IPS-15b (cell line): ENCODE results near the gene CMSS1.

ENCODE experiments used
- H3K27me3 ChIP-seq: one replicate; pipeline ENCODE4 v1.6.1; 2013; ENCODE audit warnings: low read length; ENCODE audit not compliant: control insufficient read depth, insufficient read depth
- H3K36me3 ChIP-seq: one replicate; pipeline ENCODE4 v1.6.1; 2013; ENCODE audit warnings: low read length; ENCODE audit not compliant: control insufficient read depth, insufficient read depth
- H3K4me1 ChIP-seq: one replicate; pipeline ENCODE4 v1.6.1; 2013; ENCODE audit warnings: mild to moderate bottlenecking, low read length; ENCODE audit not compliant: control insufficient read depth, insufficient read depth
- H3K4me3 ChIP-seq: one replicate; pipeline ENCODE4 v1.5.1; 2013; ENCODE audit warnings: low read depth, low read length
- H3K9ac ChIP-seq: one replicate; pipeline ENCODE4 v1.6.1; 2013; ENCODE audit warnings: low read depth, mild to moderate bottlenecking, low read length
- H3K9me3 ChIP-seq: one replicate; pipeline ENCODE4 v1.6.1; 2013; ENCODE audit warnings: mild to moderate bottlenecking, low read length; ENCODE audit not compliant: control insufficient read depth, insufficient read depth

Gene CMSS1

DNA sequence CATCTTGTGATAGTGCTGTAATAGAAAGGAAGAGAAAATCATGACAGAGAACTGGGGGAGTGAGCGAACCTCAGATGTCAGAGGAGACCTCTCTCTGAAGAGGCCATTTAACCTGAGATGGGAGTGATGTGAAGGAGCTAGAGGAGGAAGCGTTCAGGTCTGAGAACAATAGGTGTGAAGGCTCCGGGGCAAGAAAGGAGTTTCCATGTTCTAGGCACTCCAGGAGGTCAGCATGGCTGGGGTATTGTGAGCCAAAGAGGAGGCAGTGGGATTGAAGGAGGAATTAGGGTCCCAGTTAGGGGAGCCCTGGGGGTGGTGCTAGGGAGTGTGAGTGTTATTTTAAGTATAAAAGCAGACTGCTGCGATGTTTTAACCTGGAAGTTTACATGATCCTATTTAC, 305.4 kb downstream of the CMSS1 start:
- H3K27me3 ChIP-seq, result no peaks in the 10 kb centered on the region
- H3K4me1 ChIP-seq, result no peaks in the 10 kb centered on the region
- H3K36me3 ChIP-seq, result no peaks in the 10 kb centered on the region
- no peaks in the 10 kb centered on the region for H3K9me3 ChIP-seq
- H3K9ac ChIP-seq, result no peak overlapping the region
- no peak overlapping the region for H3K4me3 ChIP-seq

DNA sequence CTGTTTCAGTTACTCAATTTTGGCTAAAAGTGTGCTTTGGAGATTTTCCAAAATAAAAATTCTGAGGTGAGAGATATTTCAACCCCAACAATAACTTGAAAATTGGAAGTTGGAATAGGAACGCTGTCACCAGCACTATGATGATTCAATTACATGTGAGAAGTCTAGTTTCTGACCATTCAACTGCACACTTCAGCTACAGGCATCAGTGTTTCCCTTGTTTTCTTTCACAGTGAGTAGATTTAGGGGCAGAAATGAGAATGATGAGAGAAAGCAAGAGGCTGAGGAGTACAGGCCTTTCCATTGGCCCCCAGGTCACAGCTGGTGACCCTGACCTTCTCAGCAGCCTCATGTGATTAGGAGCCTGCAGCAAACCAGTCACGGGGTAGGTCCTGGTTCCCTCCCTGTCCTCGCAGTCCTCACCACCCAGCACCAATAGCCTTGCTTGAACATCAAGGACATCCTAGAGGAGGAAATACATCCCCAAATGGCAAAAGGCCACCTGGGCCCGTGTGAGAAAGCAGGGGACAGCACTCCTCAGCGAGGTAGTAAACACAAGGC, 306.6 kb downstream of the CMSS1 start:
- no peaks in the 10 kb centered on the region for H3K36me3 ChIP-seq
- no peaks in the 10 kb centered on the region for H3K27me3 ChIP-seq
- no peaks in the 10 kb centered on the region for H3K9me3 ChIP-seq
- no peak overlapping the region for H3K9ac ChIP-seq
- H3K4me1 ChIP-seq, result no peaks in the 10 kb centered on the region
- H3K4me3 ChIP-seq, result no peak overlapping the region

DNA sequence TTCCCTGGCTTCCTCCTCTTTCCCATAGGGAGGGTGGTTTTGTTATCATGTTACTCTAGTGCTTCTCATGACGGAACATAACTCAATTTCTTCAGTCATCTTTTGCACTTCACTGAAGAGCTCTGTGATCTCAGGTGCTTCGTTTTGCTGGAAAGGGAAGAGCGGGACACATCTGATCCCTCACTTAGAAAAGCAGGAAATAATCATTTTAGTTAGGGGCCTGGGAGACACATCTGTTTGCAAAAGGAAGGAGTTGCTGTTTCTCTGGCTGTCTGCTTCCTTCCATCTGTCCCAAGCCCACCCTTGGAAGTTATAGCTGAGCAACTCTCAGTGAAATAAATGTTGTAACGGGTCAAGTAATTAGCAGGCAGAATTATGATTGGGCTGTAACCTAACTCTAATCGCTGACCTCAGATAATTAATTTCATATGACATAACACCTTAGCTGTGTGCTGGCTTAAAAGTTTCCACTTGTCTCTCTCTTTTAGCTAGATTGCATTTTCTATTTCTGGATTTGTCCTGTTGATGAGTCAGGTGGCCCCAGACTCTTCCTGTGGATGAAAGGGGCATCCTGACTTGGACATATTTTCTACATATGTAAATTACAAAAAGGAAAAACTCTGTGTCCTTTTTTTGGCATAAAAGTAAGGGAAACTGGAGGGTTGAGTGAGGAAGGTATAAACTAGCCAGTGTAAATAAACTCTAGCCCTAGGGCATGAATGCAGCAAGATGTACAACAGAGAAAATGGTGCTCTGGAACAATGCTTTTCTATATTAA, 307.7 kb downstream of the CMSS1 start:
- H3K36me3 ChIP-seq, result no peaks in the 10 kb centered on the region
- no peaks in the 10 kb centered on the region for H3K9me3 ChIP-seq
- H3K9ac ChIP-seq, result no peak overlapping the region
- no peaks in the 10 kb centered on the region for H3K4me1 ChIP-seq
- no peak overlapping the region for H3K4me3 ChIP-seq
- no peaks in the 10 kb centered on the region for H3K27me3 ChIP-seq

DNA sequence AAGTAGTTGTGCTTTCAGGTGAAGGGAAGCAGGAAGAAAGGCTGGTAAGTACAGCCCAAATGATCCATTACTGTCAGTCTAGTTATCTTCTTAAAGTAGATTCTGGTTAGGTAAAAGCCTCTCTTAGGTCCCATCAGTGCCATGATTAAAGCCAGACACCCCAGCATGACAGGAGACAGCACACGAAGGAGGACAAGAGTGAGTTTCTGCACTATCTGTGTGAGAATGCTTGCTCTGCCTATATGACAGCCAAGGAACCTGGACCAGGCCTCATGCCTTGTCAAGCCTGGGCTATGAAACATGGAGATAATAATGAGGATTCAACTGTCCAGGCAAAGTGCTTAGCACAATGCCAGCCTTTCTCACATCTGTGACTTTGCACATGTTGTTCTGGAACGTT, 310.1 kb downstream of the CMSS1 start:
- no peaks in the 10 kb centered on the region for H3K36me3 ChIP-seq
- H3K9ac ChIP-seq, result no peak overlapping the region
- no peaks in the 10 kb centered on the region for H3K9me3 ChIP-seq
- H3K4me3 ChIP-seq, result no peak overlapping the region
- H3K27me3 ChIP-seq, result no peaks in the 10 kb centered on the region
- no peaks in the 10 kb centered on the region for H3K4me1 ChIP-seq

DNA sequence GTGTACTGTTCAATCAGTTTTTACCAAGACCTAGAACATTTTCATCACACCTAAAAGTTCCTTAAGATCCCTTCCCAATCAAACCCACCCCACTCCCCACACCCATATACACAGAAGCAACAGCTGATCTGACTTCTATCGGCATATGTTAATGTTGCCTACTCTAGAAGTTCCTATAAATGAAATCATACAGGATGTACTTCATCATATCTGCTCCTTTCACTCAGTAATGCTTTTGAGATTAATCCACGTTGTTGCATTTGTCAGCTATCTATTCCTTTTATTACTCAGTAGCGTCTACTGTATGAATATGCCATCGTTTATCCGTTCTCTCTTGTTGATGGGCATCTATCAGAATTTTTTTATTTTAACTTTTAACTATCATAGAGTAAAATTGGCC, 310.9 kb downstream of the CMSS1 start:
- no peak overlapping the region for H3K9ac ChIP-seq
- no peaks in the 10 kb centered on the region for H3K27me3 ChIP-seq
- no peak overlapping the region for H3K4me3 ChIP-seq
- no peaks in the 10 kb centered on the region for H3K9me3 ChIP-seq
- no peaks in the 10 kb centered on the region for H3K36me3 ChIP-seq
- no peaks in the 10 kb centered on the region for H3K4me1 ChIP-seq

DNA sequence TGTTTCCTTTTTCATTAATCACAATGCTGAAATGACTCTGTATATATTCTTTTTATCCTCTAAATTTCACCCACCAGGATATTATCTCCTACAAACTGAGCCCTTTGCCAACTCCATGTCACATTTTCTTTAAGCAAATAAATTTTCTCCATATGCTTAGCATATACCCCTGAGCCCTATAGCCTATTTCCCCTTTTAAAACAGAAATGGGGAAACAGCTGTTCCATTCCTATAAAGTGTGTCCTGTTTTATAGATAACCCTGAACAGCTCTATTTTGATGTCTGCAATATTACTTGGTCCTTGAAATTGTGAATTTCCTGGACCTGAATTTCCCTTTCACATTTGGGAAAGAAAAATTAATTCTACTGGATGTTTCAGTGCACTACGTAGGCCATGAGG, 312.3 kb downstream of the CMSS1 start:
- Histone ChIP-seq H3K27me3 (no peaks in the 10 kb centered on the region), H3K9ac (no peak overlapping the region), H3K9me3 (no peaks in the 10 kb centered on the region), H3K4me3 (no peak overlapping the region), H3K4me1 (no peaks in the 10 kb centered on the region), H3K36me3 (no peaks in the 10 kb centered on the region)

DNA sequence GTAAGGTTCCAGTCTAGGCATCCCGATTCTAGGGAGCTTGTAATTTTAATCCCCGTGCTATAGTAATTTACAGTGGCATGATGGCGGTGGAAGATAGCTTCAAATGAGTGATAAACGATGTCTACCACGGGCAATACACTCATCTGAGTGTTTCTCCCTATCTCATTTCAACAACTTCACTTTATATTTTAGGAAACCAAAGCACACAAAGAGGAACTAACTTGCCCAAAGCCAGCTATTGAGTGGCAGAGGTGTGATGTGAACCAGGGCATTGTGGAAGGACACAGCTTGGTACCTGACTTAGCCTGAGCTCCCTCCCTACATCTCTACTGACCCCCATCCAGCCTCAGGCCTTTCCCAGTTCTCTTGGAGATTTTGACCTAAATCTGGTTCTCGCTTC, 313.6 kb downstream of the CMSS1 start:
- Histone ChIP-seq H3K4me1 (no peaks in the 10 kb centered on the region), H3K9me3 (no peaks in the 10 kb centered on the region), H3K4me3 (no peak overlapping the region), H3K36me3 (no peaks in the 10 kb centered on the region), H3K27me3 (no peaks in the 10 kb centered on the region), H3K9ac (no peak overlapping the region)

DNA sequence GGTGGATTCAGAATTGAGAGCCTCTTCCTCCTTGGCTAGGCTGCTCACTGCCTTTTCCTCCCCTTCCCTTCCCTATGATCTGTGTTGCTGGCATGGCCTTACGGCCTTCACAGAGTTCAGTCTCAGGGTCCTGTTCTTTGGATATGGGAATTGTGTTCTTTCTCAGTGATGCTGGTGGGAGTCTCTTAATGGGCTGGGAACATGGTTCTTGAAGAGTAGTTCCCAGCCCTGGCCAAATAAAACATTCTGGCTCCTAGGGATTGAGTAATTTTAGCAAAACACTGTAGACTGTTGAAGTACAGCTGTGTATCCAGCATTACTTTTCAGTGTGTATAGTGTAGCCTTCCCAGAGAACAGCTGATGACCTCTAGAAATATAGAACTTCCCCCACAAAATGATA, 319.3 kb downstream of the CMSS1 start:
- no peaks in the 10 kb centered on the region for H3K4me1 ChIP-seq
- no peak overlapping the region for H3K9ac ChIP-seq
- H3K27me3 ChIP-seq, result no peaks in the 10 kb centered on the region
- no peaks in the 10 kb centered on the region for H3K9me3 ChIP-seq
- no peaks in the 10 kb centered on the region for H3K36me3 ChIP-seq
- H3K4me3 ChIP-seq, result no peak overlapping the region

DNA sequence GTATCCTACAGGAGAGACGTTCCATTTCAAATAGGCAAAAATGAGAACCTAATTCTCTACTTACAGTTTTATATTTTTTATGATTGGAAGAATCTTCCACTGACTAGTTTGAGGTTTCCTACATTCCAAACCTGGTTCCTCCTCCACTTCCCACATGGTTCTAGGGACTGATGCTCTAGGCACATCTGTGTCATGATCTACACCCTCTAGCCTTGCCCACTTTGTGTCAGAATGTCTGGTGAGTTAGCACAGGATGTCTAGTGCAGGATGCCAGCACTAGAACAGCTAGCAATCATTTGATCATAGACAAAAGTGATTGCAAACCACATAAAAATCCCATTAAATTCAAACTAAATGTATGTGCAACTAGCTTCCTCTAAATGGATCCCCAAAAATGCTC, 323.3 kb downstream of the CMSS1 start:
- no peaks in the 10 kb centered on the region for H3K4me1 ChIP-seq

DNA sequence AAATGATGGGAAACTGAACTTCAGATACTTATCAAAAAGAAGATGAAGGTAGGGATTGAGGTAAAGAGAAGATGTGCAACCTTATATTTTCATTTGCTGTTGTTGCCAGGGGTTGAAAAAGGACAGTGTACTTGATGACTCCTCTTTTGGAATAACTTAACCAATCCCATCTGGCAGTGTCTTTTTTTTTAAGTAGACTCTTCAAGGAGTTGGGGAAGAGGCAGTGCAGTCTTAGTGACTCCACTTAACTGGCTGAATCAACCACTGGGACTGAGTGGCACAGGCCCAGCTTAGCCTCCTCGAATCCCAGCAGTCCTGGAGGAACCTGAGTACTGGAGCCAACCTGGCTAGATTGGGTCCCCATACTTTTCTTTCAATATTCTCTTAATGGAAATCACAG, 323.9 kb downstream of the CMSS1 start:
- Histone ChIP-seq H3K4me3 (no peak overlapping the region), H3K27me3 (no peaks in the 10 kb centered on the region), H3K36me3 (no peaks in the 10 kb centered on the region), H3K4me1 (no peaks in the 10 kb centered on the region), H3K9ac (no peak overlapping the region), H3K9me3 (no peaks in the 10 kb centered on the region)

More for the DNA sequence above, 323.3 kb downstream of the CMSS1 start:
- no peaks in the 10 kb centered on the region for H3K27me3 ChIP-seq
- no peaks in the 10 kb centered on the region for H3K36me3 ChIP-seq
- no peak overlapping the region for H3K4me3 ChIP-seq
- no peak overlapping the region for H3K9ac ChIP-seq
- H3K9me3 ChIP-seq, result no peaks in the 10 kb centered on the region

DNA sequence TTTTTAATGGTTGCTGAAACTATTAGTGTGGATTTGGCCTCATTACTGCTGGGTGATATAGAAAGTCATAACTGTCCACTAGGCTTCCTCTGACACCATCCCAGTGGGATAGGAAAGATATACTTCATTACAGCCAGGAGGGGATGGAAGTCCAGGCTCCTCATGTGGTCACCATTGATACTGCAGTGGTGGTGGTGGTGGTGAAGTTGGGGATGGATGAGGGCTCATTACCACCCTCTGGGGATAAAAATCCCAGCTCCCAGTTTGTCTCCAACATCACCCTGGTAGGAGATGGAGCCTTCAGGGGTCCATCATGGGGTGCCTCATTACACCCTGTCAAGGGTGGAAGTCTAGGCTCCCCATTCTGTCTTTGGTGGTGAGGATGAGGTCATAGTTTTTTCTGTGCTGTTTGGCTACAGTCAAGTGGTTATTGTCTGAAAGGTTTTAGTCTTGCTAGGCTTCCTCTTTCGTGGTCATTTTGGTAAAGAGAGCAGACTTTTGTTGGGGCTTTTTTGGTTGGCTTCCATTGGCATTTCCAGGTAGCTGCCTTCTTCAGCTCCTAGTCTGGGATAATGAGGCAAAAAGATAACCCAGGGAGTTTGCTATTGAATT, 326.7 kb downstream of the CMSS1 start:
- Histone ChIP-seq H3K9ac (no peak overlapping the region), H3K27me3 (no peaks in the 10 kb centered on the region), H3K4me3 (no peak overlapping the region), H3K9me3 (no peaks in the 10 kb centered on the region), H3K36me3 (no peaks in the 10 kb centered on the region), H3K4me1 (no peaks in the 10 kb centered on the region)

DNA sequence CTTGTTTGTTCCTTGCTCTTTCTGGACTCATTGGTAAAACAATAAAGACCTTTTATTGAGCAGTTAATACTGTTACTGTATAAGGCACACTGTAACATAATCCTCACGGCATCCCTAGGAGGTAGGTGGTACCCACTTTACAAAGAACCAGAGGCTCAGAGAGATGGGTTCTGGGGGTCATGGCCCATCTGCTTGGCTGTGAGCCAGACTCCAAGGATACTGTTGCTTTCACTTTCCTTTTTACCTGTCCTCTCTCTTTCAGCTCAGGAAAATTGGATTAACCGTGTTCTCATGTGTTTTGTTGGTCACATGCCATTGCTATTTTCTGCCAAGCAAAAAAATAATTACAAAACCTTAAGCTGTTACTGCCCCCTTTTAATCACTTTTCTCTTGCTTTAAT, 331.5 kb downstream of the CMSS1 start:
- Histone ChIP-seq H3K4me1 (no peaks in the 10 kb centered on the region), H3K27me3 (no peaks in the 10 kb centered on the region), H3K4me3 (no peak overlapping the region), H3K36me3 (no peaks in the 10 kb centered on the region), H3K9ac (no peak overlapping the region), H3K9me3 (no peaks in the 10 kb centered on the region)
